HG03159 (cell line): ENCODE results near the gene PSMD13.

Source experiments
- ATAC-seq: cut with Tn5 transposase; IDR thresholded peaks from one replicate; pipeline ENCODE4 v1.9.1; 2021; ENCODE audit warnings: mild to moderate bottlenecking, moderate library complexity; ENCODE audit not compliant: unreplicated experiment

PSMD13 gene

DNA sequence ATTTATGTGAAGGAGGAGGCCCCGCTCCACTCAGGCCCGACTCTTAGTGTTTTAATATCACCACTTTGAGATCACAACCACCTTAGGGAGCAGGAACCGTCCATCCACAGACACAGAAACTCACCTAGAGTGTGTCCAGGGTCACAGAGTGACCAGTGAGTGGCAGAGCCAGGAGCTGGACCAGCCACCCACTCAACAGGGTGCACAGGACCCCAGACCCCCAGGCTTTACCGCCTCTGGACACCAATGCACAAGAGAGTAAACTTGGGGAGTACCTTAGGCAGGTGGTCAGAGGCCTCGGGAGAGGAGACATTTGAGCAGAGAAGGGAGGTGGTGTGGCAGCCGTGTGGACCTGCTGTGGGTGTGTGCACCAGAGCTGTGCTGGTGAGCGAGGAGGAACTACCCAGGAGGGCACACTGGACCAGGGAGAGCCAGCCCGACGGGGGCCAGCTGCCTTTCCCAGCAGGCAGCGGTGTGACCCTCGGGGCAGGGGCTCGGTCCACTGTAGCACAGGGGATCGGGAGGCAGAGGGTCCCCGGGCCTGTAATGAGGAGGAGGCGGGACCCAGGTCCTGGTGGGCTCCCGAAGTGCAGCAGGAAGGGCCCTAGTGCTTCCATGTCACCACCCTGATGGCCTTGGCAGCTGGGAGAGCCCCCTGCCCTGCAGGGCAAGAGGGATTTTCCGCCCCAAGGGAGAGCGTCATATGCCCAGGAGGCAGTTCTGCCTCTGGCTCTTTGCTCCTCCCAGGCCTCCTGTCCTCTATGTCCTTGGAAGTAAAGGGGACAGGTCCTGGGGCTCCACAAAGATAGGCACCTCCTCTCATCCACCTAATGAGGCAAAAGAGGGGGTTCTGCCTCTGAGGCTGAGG lies 33.9 kb downstream of the PSMD13 start:
- no peak for ATAC-seq

- no peak for ATAC-seq
Observed at GRCh38 chr11:271319-271715, 34.5 kb downstream of the PSMD13 start.

- no peak for ATAC-seq
Observed at GRCh38 chr11:272195-272930, 35.6 kb downstream of the PSMD13 start.

- no peak for ATAC-seq
Observed at GRCh38 chr11:272931-273198, 36.1 kb downstream of the PSMD13 start.

DNA sequence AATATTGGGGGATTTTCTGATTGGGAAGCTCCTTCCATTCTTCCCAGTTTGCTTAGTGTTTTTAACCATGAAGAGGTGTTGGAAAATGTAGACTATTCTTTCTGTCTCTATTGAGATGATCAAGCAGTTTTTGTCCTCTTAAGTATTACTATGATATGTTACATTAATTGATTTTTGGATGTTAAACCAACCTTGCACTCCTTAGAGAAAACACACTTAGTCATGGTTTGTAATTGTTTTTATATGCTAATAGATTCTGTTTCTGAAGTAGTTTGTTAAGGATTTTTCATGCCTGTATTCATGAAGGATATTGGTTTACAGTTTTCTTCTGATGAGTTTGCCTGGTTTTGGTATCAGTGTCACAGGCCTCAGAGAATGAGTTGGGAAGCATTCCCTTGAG lies 39.4 kb downstream of the PSMD13 start:
- no peak for ATAC-seq

DNA sequence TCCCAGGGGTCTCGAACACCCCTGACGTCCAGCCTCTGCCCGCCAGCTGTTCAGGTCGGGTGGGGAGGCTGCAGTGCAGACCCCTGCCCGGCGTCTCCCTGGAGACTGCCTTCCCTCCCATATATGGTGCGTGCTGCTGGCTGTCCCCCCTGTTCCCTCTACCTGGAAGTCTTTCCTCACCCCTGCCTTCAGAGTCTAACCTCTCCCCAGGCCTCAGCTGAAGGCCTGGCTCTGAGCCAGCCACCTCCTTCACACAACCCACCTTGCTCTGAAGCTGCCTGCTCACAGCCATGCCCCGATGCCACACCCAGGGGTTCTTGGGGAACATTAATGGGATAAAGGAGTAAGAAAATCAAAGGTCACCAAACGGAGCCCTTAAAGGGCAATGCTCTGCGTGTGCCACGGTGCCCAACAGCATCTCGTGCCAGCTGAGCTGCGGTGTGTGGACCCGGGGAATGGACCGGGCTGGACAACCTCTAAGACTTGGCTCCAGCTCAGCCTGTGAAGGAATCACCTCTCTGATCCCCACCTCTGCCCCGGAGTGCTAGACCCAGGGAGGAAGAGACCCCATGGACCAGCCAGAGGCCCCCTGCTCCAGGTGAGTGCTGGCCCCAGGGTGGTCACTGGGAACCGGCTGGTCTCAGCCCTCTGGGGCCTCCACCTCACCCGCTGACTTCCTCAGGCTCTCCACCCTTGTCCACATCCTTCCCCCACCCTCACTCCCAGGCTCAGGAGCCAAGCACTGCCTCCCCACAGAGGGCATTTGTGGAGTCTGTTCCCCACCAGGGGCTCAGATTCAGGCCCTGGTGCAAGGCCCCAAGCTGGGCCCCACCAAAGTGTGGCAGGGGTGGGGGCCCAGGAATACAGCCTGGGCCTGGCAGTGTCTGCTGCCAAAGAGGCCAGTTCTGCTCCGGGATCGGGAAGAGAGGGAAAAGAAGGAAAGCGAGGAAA lies 41.5 kb downstream of the PSMD13 start, which contains the start of gene NLRP6:
Gene NLRP6 (plus strand): TSS at position 407 of the 951 bp plus-strand sequence. CDS start 163 bp downstream, at position 570.
- no peak for ATAC-seq

GRCh38 chr11:279040-279965 lies 42.5 kb downstream of the PSMD13 start:
- ATAC-seq, result no peak

GRCh38 chr11:279966-280705 lies 43.4 kb downstream of the PSMD13 start:
- ATAC-seq, result no peak

DNA sequence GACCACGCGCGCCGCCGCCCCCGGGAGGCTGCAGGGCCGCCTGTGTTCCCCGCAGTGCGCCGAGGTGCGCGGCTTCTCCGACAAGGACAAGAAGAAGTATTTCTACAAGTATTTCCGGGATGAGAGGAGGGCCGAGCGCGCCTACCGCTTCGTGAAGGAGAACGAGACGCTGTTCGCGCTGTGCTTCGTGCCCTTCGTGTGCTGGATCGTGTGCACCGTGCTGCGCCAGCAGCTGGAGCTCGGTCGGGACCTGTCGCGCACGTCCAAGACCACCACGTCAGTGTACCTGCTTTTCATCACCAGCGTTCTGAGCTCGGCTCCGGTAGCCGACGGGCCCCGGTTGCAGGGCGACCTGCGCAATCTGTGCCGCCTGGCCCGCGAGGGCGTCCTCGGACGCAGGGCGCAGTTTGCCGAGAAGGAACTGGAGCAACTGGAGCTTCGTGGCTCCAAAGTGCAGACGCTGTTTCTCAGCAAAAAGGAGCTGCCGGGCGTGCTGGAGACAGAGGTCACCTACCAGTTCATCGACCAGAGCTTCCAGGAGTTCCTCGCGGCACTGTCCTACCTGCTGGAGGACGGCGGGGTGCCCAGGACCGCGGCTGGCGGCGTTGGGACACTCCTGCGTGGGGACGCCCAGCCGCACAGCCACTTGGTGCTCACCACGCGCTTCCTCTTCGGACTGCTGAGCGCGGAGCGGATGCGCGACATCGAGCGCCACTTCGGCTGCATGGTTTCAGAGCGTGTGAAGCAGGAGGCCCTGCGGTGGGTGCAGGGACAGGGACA lies 44.1 kb downstream of the PSMD13 start:
- no peak for ATAC-seq

DNA sequence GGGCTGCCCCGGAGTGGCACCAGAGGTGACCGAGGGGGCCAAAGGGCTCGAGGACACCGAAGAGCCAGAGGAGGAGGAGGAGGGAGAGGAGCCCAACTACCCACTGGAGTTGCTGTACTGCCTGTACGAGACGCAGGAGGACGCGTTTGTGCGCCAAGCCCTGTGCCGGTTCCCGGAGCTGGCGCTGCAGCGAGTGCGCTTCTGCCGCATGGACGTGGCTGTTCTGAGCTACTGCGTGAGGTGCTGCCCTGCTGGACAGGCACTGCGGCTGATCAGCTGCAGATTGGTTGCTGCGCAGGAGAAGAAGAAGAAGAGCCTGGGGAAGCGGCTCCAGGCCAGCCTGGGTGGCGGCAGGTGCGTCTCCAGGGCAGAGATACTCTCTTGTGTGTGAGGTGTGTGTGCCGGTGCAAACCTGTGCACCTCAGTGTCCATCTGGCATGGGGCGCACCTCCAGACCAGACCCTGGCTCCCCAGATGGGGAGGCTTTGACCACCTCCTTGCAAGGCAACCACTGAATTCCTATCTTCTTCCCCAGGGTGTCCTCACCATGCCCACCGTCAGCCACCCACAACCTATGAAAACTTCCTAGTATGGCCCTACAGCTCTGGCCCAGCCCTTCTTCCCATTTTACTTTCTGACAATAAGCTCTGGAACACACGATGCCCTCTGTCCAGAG lies 44.8 kb downstream of the PSMD13 start:
- ATAC-seq, result no peak

GRCh38 chr11:282171-282570 lies 45.4 kb downstream of the PSMD13 start:
- no peak for ATAC-seq

- ATAC-seq, result no peak
Observed at GRCh38 chr11:282630-283360, 46.0 kb downstream of the PSMD13 start.

- ATAC-seq, result no peak
Observed at GRCh38 chr11:283405-284104, 46.8 kb downstream of the PSMD13 start.

DNA sequence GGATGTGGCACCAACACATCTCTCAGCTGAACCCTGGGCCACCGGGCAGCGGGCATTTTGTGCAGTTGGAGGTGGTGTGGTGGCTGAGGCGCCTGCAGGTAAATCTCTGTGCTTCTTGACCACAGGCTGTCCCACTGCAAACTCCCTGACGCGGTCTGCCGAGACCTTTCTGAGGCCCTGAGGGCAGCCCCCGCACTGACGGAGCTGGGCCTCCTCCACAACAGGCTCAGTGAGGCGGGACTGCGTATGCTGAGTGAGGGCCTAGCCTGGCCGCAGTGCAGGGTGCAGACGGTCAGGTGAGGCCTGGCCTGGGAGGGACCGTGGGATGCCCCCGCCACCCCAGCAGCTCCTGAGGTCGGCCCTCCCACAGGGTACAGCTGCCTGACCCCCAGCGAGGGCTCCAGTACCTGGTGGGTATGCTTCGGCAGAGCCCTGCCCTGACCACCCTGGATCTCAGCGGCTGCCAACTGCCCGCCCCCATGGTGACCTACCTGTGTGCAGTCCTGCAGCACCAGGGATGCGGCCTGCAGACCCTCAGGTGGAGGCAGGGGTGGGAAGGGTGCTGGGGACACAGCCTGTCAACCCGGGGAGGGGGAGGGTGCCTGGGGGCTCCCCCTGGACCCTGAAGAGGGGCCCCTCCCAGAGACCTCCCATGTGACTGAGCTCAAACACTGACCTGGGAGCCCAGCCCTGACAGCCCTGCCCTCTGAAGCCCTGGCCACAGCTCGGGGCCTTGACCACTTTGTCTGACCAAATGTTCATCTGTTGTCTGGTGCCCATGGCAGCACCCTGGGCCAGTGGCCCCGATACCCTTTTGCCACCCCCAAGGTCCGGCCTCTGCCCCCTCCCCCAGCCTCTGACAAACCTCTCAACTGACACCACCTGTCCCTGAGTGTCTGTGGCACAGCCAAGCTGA lies 47.6 kb downstream of the PSMD13 start:
- no peak for ATAC-seq

- ATAC-seq, result no peak
Observed at GRCh38 chr11:285021-285893, 48.5 kb downstream of the PSMD13 start.
